Measurements from ENCODE around the gene C1orf167.

Gene C1orf167

DNA sequence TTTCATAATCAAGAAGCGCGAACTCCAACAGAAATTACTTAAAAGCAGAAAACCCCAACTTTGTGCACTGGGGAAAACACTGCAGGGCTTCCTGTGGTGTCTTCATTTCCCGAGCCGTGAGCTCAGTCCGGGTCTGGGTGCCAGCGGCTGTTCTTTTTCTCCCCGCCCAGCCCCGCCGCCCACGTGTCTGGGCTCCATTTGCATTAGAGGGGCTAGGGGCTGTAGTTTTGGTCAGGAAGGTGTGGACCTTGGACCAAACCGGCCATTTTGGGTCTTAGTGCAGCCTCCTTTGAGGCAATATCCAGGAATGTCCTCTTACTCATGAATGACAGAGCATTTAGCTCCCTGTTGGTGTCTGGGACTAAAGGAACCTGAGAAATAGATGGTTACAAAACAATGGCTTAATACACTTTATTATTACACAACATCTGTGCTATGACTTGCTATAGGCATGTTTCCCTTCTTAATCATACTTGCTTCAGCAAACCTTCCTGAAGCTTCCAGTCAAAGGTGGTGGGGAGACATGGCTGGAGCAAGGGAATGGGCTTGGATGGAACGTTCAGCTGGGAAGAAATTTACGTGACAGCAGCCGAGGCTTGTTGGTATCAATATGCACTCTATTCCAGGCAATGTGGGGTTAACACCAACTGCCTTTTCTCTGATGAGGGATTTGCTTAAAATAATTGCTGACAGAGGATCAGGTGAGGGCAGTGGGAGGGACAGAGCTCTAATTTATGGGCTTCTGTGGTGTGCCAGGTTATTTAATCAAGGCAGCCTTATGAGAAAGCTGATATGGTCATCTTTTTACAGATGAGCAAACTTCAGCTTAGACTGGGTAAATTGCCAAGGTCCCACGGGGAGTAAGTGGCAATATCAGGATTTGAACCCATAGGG is 25.0 kb upstream of the C1orf167 start:
- DNase-seq, result no peak

DNA sequence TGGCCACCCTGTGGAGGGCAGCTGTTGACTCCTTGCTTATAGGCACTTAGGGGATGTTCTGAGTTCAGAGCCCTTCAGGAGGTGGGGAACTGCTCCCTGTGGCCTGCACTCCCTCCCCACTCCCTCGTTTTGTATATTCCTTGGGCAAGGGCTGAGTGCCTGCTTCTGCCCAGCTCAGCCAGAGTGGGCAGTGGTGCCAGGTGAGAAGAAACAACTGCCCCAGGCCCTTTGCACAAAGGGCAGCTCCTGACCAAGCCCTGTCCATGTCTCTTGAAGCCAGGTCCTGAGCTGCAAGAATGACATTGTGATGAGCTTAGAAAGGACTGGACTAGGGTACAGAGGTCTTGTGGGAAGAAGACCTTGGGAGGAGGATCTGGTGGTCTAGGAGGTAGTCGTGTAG is 23.9 kb upstream of the C1orf167 start:
- no peak for DNase-seq

DNA sequence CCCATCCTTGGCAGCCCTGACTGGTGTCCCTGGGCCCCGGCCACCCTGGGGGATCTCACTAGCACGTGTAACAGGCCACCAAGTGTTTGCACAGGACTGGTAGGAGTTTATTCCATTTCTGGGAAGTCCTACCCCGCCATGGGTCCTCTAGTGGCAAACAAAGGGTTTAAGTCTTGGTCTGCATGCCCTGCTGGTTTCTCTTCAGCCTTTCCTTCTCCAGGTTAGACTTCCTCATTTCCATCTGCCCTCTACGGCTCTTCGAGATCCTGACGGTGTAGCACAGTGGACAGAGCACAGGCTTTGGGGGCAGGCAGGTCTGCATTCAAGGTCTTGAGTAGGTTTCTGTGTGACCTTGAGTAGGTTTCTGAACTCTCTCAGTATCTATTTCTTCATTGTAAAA is 23.2 kb upstream of the C1orf167 start:
- DNase-seq, result no peak

DNA sequence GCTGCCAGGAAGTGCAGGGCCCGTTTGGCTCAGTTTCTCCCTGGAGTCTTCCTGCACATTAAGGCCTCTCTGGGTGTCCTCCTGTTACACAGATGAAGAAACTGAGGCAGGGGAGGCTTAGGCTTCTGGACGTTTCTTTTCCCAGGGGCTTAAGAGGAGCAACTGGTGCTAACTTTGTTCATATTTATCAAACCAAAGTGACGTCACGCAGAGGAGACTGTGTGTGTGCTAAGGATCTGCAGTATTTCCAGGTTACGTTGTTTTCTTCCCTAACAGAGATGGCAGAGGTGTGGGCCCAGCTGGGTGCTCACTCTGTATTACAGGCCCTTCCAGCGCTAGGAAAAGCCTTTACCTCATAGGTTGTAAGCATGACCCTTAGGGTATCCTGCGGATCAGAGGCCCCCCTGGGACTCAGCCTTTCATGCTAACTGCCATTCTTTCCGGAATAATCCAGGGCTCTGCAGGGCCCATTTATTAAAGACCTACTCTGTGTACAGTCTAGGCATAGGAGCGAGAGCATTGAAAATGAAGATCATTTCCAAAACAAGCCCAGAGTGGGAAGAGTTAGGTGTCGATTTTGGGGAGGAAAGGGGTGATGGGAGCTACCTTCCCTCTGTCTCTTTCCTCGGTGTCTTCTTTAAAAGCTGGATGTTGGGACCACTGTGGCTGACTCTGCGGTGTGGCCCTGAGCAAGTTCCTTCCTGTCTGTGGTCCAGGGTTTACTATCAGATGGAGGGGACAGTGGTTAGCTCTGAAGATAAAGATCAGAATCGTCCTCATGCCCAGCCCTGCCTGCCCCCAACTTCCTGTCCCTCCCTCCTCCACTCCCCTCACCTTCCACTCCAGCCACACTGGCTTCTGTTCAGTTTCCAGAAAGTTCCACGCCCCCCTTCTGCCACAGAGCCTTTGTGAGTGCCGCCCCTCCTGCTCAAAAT is 21.5 kb upstream of the C1orf167 start:
- DNase-seq, result no peak

DNA sequence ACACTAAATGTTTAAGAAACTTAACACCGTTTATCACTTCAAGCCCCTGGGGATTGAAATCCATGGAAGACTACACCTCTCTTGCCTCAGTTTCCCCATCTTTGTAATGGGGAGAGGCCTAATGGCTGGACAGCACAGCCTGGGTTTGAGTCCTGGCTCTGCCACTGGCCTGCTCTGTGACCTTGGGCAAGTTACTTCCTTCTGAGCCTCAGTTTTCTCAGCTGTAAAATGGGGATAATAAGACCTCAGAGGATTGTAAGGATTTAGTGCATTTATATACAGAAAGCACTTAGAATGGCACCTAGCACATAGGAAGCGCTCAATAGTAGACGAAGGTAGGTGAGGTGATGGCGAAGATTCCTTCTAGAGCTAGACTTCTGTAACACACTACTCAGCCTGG is 20.5 kb upstream of the C1orf167 start:
- no peak for DNase-seq

DNA sequence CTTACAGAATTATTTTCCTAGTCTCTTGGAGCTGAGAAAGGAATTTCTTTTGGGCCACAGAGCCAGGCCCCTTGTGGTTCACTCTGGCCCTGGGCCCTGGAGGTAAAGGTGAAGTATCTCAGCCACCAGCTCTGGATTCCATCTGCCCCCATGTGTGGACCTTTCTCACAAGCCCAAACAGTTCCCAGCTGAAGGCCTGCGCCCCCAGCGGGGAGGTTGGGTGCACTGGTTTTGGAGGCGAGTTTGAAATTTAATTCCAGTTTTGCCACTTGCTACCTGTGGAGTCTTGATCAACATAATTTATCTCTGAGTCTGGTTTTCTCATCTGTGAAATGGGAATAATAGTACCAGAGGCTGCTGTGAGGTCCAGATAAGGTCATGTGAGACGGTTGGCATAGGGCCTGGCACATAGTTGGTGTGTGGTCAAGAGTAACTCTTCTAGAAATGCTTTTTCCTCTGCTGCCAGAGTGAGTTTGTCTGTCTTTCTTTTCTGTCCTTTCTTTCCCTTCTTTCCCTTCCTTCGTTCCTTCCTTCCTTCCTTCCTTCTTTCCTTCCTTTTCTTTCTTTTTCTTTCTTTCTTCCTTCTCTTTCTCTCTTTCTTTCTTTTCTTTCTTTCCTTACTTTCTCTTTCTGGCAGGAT is 20.0 kb upstream of the C1orf167 start:
- no peak for DNase-seq

DNA sequence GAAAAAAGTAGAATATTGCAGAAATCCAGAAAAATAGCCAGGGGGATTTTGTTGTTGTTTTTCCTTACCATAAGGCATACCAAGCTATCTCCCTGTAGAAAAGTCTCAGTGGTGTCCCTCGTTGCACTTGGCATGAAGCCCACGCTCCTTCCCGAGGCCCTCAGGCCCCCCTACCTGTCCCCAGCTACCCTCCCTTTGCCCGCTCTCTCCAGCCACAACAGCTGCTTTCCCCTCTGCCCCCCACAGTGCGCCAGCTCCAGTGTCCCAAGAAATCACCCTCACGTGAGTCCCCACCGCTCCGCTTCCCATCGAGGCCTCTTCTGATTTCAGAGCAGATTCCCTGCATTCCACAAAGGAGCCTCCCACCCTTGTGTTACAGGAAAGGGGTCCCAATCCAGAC is 17.7 kb upstream of the C1orf167 start:
- DNase-seq, result no peak

DNA sequence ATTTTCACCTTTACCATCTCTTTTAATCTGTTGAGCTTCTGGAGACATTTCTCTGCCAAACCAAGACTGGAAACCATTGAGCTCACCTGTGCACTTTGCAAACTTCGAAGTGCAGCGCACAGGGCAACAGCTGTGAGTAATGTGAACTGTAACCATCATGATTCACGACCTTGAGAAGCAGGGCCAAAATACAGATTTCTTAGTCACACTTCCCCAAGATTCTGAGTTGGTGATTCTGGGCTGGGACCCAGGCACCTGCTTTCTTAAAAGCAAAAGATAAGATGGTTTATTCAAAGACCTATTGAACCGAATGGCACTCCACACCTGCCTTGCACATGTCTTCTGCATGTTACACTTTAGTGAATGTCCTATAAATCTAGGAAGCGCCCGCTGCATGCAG is 15.9 kb upstream of the C1orf167 start:
- DNase-seq, result no peak

DNA sequence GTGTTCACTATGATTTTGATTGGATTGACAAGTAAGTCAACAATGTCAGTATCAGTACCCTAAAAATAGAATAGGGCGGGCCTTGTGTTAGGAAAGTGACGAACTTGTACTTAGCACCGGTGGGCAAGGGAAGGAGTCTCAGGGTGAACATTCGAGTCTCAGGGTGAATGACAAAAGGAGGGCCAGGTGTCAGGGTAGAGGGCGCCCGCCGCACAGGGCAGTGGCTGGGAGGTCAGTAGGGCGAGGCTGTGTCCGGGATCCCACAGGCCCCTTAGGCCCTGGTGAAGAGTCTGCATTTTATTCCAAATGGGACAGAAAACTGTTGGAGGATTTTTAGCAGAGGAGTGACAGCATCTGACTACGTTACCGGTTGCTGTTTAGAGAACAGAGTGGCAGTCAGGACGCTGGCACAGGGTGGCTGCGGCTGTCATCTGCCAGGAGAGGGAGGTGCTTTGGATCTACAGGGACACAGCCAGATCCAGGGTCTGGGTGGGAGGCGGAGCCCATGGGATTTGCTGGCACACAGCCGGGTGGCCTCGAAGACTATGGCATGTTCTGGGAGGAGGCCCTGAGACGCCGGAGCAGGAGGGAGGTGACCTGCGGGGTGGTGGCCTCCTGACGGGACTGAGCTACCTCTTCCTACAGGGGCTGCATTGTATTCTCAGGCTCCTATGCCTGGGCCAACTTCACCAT is 15.1 kb upstream of the C1orf167 start:
- DNase-seq, result peak; percentile 69

DNA sequence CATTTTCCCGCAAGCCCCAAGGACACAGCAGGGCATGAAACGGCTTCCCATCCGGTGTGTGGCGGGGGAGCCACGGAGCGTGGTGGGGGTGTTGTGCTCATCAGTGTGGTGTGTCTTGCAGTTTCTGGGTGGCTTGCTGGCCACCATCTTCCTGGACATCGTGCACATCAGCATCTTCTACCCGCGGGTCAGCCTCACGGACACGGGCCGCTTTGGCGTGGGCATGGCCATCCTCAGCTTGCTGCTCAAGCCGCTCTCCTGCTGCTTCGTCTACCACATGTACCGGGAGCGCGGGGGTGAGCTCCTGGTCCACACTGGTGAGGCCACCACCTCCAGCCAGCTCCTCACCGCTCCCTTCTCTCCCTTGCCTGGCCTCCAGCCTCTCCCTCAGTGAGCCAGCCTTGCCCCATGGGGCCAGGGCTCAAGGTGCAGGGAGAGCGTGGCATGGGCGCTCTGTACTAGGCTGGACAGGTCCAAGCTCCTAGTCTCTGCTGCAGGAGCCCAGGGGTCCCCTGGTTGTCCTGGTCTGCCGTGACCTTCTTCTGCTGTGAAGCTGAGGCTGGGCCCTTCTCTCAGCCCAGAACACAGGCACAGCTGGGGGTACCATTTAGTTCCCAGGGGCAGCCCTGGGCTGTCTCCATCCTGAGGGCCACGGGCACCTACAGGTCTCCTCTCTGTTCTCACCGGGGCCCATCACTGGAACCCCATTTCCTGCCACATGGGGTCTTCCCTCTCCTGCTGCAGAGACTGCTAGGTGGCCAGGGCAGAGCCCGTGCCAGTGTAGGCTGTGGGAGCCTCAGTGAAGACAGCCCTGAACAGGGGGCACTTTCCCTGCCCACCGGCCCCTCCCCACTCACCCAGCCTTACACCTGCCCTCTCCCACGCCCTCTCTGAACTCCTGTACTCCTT is 13.4 kb upstream of the C1orf167 start:
- DNase-seq, result no peak

DNA sequence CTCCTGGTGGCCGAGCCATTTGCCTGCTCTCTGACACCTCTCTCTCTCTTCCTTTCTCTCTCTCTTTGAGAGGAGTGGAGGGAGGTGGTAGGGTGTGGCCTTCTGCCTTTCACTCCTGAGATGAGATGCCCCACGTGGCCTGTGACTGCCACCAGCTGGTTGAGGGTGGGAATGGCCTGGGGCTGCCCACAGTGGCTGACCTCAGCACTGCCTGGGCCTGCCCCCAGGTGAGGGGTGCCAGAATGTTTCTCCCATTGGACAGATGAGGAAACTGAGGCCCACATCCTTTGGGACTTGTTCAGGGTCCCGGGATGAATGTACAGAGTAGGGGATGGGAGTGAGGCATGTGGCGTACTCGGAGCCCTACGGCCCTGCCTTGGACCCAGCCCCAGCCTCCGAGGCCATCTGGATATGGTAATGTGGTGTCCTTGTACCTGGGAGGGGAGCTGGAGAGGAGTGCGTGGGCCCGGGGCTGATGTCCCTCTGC is 12.7 kb upstream of the C1orf167 start:
- DNase-seq, result no peak

DNA sequence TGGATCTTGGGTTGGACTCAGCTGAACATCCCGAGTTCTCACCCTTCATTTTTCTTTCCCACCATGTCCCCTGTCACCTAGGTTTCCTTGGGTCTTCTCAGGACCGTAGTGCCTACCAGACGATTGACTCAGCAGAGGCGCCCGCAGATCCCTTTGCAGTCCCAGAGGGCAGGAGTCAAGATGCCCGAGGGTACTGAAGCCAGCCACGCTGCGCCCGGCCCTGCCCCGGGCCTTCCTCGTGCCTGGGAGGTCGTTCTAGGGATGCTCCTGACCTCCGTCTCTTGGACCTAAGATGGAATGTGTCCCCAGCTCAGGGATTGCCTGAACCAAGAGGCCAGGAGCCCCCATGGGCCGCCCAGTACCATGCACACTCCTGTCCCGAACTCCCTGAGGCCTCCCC is 12.0 kb upstream of the C1orf167 start:
- no peak for DNase-seq

DNA sequence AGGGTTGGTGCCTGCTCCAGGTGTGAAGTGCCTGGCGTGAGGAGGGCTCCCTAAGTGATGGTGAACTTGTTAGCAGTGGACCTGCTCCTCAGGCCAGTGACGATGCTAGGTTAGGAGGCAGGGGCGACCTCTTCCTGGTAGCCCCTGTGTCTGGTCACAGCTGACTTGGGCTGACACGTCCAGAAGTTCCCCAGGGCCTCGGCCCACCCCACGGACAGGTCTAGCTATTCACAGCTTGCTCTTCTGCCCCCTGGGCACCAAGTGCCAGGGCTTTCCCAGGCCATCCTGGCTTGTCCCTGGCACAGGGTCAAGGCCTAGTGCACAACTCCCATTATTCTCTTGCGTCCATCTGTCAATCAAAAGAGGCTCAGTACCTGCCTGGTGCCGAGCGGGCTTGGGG is 10.9 kb upstream of the C1orf167 start:
- DNase-seq, result no peak

DNA sequence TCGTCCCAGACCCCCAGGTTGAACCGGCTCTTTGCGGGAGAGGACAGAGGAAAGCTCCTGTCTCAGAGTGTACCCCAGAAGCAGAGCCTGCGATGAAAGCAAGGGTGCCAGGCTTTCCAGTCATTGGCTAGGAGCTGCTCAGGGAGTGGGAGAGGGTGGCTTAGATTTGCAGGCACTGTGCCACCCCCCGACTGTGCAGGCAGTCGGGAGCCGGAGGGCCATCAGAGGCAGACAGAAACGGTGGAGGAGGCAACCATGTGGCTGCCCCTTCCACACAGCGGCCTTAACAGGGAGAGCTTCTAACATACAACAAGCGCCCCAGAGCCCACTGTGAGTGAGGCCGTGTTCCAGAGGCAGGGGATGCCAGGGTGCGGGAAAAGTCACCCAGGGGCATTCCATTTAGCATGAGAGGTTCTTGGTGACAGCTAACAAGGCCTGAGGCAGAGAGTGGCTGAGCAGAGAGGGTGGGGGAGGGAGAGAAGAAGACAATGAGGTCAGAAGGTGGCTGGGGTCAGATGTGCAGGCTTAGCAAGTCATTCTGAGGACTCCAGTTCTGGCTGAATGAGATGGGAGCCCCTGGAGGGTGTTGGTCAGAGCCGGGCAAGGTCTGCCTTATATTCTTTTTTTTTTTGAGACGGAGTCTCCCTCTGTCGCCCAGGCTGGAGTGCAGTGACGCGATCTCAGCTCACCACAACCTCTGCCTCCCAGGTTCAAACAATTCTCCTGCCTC is 9.5 kb upstream of the C1orf167 start:
- no peak for DNase-seq

DNA sequence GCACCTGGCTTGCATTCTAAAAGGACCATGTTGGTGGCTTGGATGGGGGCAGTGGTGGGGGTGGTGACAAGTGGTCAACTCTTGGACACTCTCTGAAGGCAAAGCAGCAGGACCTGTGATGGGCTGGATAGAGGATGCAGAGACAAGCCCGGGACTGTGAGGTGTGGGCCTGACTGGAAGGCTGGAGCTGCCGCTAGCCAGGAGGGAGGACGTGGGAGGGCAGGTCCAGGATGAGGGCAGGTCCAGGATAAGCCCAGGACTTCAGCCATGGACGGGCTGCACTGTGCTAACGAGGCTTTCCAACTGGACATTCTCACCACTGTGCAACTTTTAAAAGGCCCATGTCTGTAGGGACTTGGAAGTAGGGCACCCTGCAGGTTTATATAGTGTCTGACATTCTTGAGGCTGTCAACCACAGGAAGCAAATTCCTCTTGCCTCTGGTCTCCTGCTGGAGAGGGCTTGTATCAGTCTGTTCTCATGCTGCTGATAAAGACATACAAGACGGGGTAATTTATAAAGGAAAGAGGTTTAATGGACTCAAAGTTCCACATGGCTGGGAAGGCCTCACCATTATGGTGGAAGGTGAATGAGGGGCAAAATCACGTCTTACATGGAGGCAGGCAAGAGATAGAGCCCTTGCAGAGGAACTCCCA is 8.3 kb upstream of the C1orf167 start:
- no peak for DNase-seq

DNA sequence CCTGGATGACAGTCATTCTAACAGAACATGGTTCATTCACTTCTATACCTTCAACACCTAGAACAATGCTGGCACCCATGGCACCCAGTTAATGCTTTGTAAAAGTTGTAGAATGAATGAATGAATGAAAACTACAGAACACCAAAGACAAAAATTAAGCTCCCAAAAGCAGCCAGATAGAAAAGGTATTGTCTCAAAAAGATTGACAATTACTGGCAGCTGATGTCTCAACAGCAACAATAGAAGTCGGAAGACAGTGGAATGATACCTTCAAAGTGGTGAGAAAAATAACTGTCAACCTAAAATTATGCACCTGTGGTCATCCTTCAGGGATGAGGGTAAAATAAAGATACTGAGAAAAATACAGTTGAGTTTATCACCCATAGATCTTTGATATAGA is 4.9 kb upstream of the C1orf167 start:
- DNase-seq, result no peak

DNA sequence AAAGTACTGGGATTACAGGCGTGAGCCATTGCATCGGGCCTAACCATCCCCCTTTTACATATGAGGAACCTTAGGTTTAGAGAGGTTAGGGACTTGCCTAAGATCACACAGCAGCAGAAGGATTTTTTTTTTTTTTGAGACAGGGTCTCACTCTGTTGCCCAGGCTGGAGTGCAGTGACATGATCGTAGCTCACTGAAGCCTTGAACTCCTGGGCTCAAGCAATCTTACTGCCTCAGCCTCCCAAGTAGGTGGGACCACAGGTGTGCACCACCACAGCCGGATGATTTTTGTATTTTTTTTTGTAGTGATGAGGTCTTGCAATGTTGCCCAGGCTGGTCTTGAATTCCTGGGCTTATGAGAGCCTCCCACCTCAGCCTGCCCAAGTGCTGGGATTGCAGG is 2.2 kb upstream of the C1orf167 start:
- DNase-seq, result no peak

DNA sequence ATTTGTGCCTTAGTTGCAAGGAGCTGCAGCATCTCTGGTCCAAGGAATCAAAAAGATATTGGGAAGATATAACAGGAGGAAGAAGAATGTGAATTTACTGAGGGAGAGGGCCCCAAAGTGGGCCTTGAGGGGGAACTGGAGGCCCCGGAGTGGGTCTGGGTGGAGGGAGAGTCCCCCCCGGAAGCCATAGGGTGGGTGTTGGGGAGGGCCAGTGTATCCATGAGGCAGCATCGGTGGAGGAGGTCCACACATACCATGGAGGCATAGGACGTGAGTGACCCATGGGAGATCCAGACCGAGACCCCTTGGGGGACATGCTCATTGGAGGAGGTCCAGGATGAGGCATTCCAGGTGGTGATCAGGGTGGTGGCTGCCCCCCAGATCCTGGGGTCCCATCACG is 708 bp upstream of the C1orf167 start:
- no peak for DNase-seq

DNA sequence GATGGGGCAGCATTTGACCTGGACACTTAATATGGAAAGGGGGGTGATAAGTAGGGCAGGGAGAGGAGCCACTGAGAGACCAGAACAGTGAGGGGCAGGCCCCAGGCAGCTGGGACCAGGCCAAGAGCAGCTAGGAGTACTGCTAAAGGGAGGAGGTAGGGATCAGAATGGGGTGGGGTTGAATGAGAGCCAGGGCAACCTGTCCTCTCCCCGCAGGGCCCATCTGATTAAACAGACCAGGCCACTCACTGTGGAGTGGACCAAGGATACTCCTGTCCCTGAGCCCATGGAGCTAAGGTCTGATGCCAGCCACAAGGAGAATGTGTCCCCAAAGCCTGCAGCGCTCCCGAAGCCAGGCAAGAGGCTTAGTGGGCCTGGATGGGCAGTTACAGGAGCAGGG is 2.1 kb downstream of the C1orf167 start:
- DNase-seq, result no peak

DNA sequence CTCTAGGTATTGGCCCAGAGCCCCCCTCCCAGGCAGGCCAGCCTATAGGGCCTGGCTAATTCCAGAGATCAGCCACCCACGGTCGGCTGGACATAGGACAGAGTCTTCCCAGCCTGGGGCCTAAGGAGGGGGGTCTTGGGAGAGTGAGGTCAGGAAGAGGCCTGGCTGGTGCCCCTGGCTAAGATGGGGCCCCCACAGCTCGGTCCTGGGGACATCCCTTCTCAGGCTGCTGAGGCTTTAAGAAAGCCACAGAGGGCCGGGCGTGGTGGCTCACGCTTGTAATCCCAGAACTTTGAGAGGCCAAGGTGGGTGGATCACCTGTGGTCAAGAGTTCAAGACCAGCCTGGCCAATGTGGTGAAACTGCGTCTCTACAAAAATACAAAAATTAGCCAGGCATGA is 2.5 kb downstream of the C1orf167 start:
- DNase-seq, result no peak

All from NCI-H1694 (cell line).